ENCODE results near the gene ASCC3.

DNA sequence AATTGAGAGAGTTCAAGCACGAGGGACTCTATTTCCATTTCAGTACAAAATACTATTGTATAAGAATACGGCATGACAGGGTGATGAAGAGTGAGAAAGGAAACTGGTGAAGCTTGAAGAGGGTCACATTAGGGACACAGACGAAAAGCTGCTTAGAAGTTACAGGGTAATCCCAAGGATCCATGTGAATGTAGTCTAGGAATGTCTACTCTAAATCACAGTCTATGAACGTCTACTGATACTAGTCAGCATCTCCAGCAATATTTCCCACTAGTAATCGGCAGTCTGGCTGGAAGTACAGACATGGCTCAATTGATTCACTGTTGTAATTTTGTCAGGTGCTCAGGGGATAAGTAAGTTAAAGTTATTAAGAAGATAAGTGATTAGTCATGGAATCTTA, 156.4 kb downstream of the ASCC3 start:
- no peak for TF ChIP-seq CTCF (IDR thresholded peaks at IDR 0.05)
- no peak for TF ChIP-seq POLR2A (IDR thresholded peaks at IDR 0.05)

All from esophagus squamous epithelium (tissue), 4 donors.